Measurements from ENCODE around the gene PCDHA5. TPM values are rescaled to one million over a fixed set of nuclear protein-coding genes. Genes with fewer than 3 reads are reported as not detected.

Gene PCDHA5
- total and polyA plus RNA-seq, 10 of the 15 experiments (the other 5 are each of a cell fraction or from before 2014, with no cell fraction given): under 0.01 TPM; not detected in 9

GRCh38 chr5:140857177-140857986 lies 36.0 kb downstream of the PCDHA5 start:
- Histone ChIP-seq H2AFZ (ENCODE audit: control insufficient read depth, low read depth, low read length) (no peak overlapping the region), H3K79me2 (ENCODE audit: control insufficient read depth, insufficient read depth, low read length) (no peaks in the 10 kb centered on the region), H3K9me3 (replicated peaks; ENCODE audit: control insufficient read depth, insufficient read depth, low read length) (no peaks in the 10 kb centered on the region; the same call in 2 of the 3 replicates), H3K36me3 (ENCODE audit: control insufficient read depth in 2 of 2, insufficient read depth in 2 of 2, low read length in 1 of 2) (no peaks in the 10 kb centered on the region), H3K27ac (ENCODE audit: control insufficient read depth, insufficient read depth) (no peak overlapping the region), H4K20me1 (ENCODE audit: control insufficient read depth, insufficient read depth) (no peaks in the 10 kb centered on the region), H3K4me2 (ENCODE audit: control insufficient read depth, insufficient read depth) (no peak overlapping the region), H3K27me3 (replicated peaks in 1 of 2; ENCODE audit: control insufficient read depth in 2 of 2, insufficient read depth in 2 of 2, low read length in 1 of 2) (no peaks in the 10 kb centered on the region), H3K4me1 (ENCODE audit: control insufficient read depth, insufficient read depth, low read length) (no peaks in the 10 kb centered on the region), H3K9ac (ENCODE audit: control insufficient read depth, insufficient read depth, low read length) (no peak overlapping the region), H3K4me3 (no peak overlapping the region)
- SMC1A ChIA-PET (ENCODE audit: uncharacterized antibody, unreplicated experiment): no interaction called here
- WGBS (ENCODE audit: insufficient coverage, insufficient replicate concordance, low lambda C conversion rate, missing lambda C conversion rate): 91% methylated on average over 88 of the region's 94 CpGs
- no TSS peak for BruUV-seq (replicated peaks)
- TF ChIP-seq SIX5 (IDR thresholded peaks at IDR 0.05; ENCODE audit: low read depth, low read length, severe bottlenecking) (no peak), CHD2 (IDR thresholded peaks at IDR 0.05; ENCODE audit: borderline replicate concordance, low read depth, low read length) (no peak), USF2 (IDR thresholded peaks at IDR 0.05; ENCODE audit: borderline replicate concordance, low read depth, low read length) (no peak), SMARCA5 (IDR thresholded peaks at IDR 0.05) (no peak), ATF2 (IDR thresholded peaks at IDR 0.05; ENCODE audit: low read length) (no peak), ZNF622 (IDR thresholded peaks at IDR 0.05) (no peak), HDAC2 (IDR thresholded peaks at IDR 0.05) (no peak), E2F4 (IDR thresholded peaks at IDR 0.05; ENCODE audit: low read depth, low read length) (no peak), SMC3 (IDR thresholded peaks at IDR 0.05; ENCODE audit: borderline replicate concordance, low read length) (no peak), ESRRA (IDR thresholded peaks at IDR 0.05; ENCODE audit: low read length) (no peak), MXI1 (IDR thresholded peaks at IDR 0.05; ENCODE audit: low read depth, low read length) (no peak)
- RAD21 ChIA-PET (ENCODE audit: unreplicated experiment): no interaction called here
- CTCF ChIA-PET: no interaction called here
- intact Hi-C loops (cut with micrococcal nuclease; ENCODE audit: unreplicated experiment): no loop called here
- in situ Hi-C loops (cut with MboI): no loop called here
- POLR2A ChIA-PET: no interaction called here
- FAIRE-seq (no peak), ATAC-seq (no peak), DNase-seq (ENCODE audit: low read depth, low spot score) (no peak)
